ENCODE measurements around the gene HELB.

HELB gene

DNA sequence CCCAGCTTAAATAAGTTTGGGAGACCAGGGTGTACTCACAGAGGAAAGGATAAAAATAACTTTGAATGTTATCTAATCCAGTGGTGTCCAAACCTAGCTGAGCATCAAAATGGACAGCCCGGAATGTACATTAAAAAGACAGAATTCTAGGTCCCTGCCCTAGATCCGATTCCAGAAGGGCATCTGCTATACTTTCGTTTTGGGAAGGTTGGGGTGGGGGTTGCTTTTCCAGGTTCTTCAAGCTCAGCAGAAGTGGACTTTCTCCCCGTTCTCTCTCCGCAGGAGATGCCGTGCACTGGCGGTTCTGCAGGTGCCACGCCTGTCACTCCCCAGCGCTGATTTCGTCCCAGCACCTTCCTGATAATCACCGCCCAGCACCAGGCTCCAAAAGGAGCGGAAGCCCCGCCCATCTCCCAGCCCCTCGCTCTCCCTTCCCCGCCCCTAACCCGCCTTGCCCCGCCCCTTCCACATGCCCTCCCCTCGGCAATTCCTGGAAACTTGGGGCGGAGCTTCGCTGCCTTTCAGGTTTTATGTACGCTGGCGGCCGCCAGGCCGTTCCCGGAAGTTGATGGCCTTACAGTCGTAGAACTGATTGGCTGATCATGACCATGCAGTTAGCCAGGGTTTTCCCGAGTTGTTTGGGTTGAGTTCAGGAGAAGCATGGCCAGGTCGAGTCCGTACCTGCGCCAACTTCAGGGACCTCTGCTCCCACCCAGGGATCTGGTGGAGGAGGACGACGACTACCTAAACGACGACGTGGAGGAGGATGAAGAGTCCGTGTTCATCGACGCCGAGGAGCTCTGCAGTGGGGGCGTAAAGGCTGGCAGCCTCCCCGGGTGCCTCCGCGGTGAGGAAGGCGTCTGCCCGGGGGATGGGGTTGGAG, at the start of gene HELB:
Gene HELB (plus strand): TSS at position 550 of the 883 bp plus-strand sequence. CDS start 111 bp downstream, at position 661.
- CTCF ChIA-PET = interaction anchor here (0.8 to 1.3 kb wide), 5 partner anchors 10 to 106 kb away, joined by 3 to 7 read pairs (median 3); no protein-coding TSS in a partner anchor
- peak within 1 kb of the TSS; percentile 90 for H3K4me3 ChIP-seq (ENCODE audit: low read depth, low read length)
- TF ChIP-seq, protein P1, sequence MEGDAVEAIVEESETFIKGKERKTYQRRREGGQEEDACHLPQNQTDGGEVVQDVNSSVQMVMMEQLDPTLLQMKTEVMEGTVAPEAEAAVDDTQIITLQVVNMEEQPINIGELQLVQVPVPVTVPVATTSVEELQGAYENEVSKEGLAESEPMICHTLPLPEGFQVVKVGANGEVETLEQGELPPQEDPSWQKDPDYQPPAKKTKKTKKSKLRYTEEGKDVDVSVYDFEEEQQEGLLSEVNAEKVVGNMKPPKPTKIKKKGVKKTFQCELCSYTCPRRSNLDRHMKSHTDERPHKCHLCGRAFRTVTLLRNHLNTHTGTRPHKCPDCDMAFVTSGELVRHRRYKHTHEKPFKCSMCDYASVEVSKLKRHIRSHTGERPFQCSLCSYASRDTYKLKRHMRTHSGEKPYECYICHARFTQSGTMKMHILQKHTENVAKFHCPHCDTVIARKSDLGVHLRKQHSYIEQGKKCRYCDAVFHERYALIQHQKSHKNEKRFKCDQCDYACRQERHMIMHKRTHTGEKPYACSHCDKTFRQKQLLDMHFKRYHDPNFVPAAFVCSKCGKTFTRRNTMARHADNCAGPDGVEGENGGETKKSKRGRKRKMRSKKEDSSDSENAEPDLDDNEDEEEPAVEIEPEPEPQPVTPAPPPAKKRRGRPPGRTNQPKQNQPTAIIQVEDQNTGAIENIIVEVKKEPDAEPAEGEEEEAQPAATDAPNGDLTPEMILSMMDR (IDR thresholded peaks at IDR 0.05; ENCODE audit: insufficient read depth, low read length, missing control alignments) = no peak
- DNase-seq (ENCODE audit: low read depth, low spot score) = peak; percentile 72
- POLR2A ChIA-PET = interaction anchor here (0.6 to 1.0 kb wide), 2 partner anchors 43 to 133 kb away, joined by 3 to 4 read pairs; partner anchors contain the start of gene TMBIM4

DNA sequence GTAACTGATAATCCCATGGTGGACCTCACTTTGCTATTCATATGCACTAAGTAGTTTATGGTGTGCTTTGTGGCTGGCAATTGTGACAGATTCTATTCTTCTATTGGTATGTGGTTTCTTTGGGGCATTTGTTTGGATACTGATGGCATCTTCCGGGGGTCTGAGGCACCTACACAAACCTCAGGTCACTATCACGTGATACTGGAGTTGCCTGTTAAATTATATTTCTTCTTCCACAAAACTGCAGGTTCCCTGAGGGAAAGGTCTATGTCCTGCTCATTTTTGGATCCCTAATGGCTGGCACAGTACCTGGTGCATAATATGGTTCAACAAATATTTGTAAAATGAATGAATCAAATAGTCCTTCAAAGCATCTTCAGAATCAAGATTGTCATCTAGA, 49.5 kb upstream of the HELB start:
- no peak overlapping the region for H3K4me3 ChIP-seq (ENCODE audit: low read depth, low read length)
- TF ChIP-seq, protein P1 (IDR thresholded peaks at IDR 0.05; ENCODE audit: insufficient read depth, low read length, missing control alignments) = no peak
- CTCF ChIA-PET = interaction anchor here (1.1 kb wide), 1 partner anchor 17 kb away, joined by 4 read pairs; no protein-coding TSS in a partner anchor
- POLR2A ChIA-PET = no interaction called here
- no peak for DNase-seq (ENCODE audit: low read depth, low spot score)

DNA sequence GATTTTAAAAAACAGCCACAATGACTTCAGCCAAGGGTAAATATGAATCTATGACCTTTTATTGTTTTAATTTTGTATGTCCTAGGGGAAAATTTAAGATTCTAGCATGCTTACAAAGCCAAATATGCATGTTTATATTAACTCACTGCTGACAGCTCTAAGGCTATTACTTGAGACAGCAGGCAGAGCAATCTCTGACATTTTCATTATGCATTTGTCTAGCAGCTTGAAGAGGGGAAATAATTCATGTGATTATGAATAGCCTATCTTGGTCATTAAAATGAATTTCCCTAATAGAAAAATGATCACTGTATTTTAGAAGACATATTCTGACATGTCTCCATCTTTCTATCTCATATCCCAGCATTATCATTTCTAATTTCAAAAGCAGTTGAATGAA, 46.6 kb upstream of the HELB start:
- no peak overlapping the region for H3K4me3 ChIP-seq (ENCODE audit: low read depth, low read length)
- TF ChIP-seq, protein P1 (IDR thresholded peaks at IDR 0.05; ENCODE audit: insufficient read depth, low read length, missing control alignments) = no peak
- CTCF ChIA-PET = interaction anchor here (2.2 kb wide), 1 partner anchor 14 kb away, joined by 6 read pairs; no protein-coding TSS in a partner anchor
- DNase-seq (ENCODE audit: low read depth, low spot score) = no peak
- POLR2A ChIA-PET = no interaction called here

DNA sequence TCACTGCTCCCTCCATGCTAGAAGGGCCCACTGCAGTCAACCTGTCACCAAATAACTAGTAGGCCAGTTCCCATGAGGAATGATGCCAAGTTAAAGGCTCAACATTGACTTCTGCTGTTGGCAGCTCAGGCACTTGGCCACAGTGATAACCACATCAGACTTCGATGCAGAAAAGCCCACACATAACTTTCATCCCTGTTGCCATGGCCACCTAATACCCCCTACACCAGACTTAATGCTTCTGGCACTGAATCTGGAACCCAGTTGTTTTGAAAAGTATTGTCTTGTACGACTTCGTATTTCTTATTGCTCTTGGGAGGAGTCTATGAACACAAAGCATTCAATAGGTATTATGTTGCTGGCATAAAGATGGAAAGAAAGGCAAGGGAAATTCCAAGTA, 44.3 kb upstream of the HELB start:
- ChIA-PET POLR2A (no interaction called here), CTCF (interaction anchor here (2.2 kb wide), 1 partner anchor 12 kb away, joined by 6 read pairs; no protein-coding TSS in a partner anchor)
- TF ChIP-seq, protein P1 (IDR thresholded peaks at IDR 0.05; ENCODE audit: insufficient read depth, low read length, missing control alignments) = no peak

DNA sequence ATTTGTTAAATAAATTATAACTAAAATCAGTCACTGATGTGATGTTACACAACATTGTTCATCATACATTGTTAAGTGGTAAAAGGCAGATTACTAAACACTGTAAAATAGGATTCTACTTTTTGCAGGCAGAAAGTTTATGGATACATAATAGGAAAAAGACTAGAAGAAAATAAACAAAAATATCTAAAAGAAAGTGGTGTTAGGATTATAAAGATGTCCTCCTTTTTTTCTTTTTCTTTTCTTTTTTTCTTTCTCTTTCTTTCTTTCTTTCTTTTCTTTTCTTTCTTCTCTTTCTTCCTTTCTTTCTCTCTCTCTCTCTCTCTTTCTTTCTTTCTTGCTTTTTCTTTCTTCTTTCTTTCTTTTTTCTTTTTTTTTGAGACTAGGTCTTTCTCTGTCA, 39.6 kb upstream of the HELB start:
- POLR2A ChIA-PET = no interaction called here
- CTCF ChIA-PET = no interaction called here
- DNase-seq (ENCODE audit: low read depth, low spot score) = no peak
- TF ChIP-seq, protein P1 (IDR thresholded peaks at IDR 0.05; ENCODE audit: insufficient read depth, low read length, missing control alignments) = no peak
- no peak overlapping the region for H3K4me3 ChIP-seq (ENCODE audit: low read depth, low read length)

More for the DNA sequence above, 44.3 kb upstream of the HELB start:
- no peak overlapping the region for H3K4me3 ChIP-seq (ENCODE audit: low read depth, low read length)
- no peak for DNase-seq (ENCODE audit: low read depth, low spot score)

DNA sequence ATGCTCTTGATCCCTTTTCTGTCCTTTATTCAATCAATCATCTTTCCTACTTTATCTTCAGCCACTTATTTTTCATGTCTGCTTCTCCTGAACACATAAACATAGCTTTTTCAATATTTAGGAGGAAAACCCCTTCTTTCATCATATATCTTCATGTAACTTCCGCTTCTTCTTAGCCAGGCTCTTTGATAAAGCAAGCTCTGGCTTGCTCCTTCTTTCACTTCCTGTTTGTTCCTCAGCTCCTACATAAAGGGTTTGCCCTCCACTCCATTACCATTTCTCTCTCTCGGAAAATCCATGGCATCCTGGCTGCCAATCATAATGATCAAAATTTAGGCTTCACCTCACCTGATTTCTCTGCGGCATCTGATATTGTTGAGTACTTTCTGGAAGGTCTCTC, 33.7 kb upstream of the HELB start:
- CTCF ChIA-PET = interaction anchor here (0.9 to 2.4 kb wide), 5 partner anchors 9 to 145 kb away, joined by 3 to 13 read pairs (median 5); no protein-coding TSS in a partner anchor

More for the DNA sequence above, 33.7 kb upstream of the HELB start:
- no peak overlapping the region for H3K4me3 ChIP-seq (ENCODE audit: low read depth, low read length)
- POLR2A ChIA-PET = no interaction called here
- TF ChIP-seq, protein P1 (IDR thresholded peaks at IDR 0.05; ENCODE audit: insufficient read depth, low read length, missing control alignments) = no peak
- DNase-seq (ENCODE audit: low read depth, low spot score) = no peak
